Ovary (tissue), 3 donors: ENCODE measurements around the gene MYOM1.

Source experiments
- EP300 ChIP-seq: sonication (generic); formaldehyde crosslinking; IDR thresholded peaks from one replicate; pipeline ENCODE4 v1.6.1; 2017; ENCODE audit warnings: antibody characterized with exemption
- POLR2A ChIP-seq: fragments of 450-650 bp; IDR thresholded peaks from one replicate; pipeline ENCODE4 v1.6.1; 2017; ENCODE audit warnings: antibody characterized with exemption, mild to moderate bottlenecking, moderate library complexity
- TF ChIP-seq, protein P1 (sequence below), 3 donors: fragments of 450-650 bp in 2 of 3; fragments of 200-600 bp in 1 of 3; IDR thresholded peaks; one replicate each; pipeline versions ENCODE4 v1.5.1 to v1.8.0; 2016 to 2022; ENCODE audit warnings: antibody characterized with exemption in 3 of 3, mild to moderate bottlenecking in 1 of 3
- donor health status: DM: no; HTN: no; CAD: no.

DNA sequence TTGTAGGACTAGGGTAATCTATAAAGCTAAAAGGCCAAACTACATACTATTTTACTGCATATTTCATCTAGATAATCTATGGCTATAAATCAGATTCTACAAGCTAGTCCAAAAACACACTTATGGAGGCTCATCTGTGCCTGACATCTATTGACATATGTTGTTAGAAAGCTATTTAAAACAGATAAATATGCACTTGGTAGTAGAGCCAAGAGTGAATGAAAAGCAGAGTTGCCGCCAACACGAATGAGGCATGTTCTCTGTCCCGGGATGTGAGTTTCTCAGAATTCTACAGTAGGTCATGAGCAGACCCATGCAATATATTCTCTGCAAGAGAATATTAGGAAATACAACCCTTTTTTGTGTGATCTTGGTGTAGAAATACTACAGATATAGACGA lies 140.1 kb downstream of the MYOM1 start:
- TF ChIP-seq, protein P1, sequence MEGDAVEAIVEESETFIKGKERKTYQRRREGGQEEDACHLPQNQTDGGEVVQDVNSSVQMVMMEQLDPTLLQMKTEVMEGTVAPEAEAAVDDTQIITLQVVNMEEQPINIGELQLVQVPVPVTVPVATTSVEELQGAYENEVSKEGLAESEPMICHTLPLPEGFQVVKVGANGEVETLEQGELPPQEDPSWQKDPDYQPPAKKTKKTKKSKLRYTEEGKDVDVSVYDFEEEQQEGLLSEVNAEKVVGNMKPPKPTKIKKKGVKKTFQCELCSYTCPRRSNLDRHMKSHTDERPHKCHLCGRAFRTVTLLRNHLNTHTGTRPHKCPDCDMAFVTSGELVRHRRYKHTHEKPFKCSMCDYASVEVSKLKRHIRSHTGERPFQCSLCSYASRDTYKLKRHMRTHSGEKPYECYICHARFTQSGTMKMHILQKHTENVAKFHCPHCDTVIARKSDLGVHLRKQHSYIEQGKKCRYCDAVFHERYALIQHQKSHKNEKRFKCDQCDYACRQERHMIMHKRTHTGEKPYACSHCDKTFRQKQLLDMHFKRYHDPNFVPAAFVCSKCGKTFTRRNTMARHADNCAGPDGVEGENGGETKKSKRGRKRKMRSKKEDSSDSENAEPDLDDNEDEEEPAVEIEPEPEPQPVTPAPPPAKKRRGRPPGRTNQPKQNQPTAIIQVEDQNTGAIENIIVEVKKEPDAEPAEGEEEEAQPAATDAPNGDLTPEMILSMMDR (IDR thresholded peaks at IDR 0.05), result no peak
- no peak for TF ChIP-seq POLR2A
- no peak for TF ChIP-seq EP300
